ENCODE data around the gene PICK1. TPM values are rescaled to one million over a fixed set of nuclear protein-coding genes. Genes with fewer than 3 reads are reported as not detected.
A peak's percentile ranks its signal among the peaks of the same experiment; 100 is the strongest.

Gene PICK1
- total and polyA plus RNA-seq, 9 donors = 18.0 to 47.7 (median 34.3) TPM

DNA sequence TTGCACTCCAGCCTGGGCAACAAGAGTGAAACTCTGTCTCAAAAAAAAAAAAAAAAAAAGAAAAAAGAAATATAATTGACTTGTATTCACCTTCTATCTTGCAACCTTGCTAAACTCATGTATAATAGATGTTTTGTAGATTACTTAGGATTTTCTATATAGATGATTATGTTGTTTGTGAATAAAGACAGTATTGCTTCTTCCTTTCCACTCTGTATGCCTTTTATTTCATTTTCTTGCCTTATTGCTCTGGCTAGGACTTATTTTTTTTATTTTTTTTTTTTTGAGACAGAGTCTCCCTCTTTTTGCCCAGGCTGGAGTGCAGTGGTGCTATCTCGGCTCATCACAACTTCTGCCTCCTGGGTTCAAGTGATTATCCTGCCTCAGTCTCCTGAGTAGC is 43.1 kb upstream of the PICK1 start:
- Histone ChIP-seq H3K27ac (no peak overlapping the region), H3K27me3 (no peaks in the 10 kb centered on the region), H3K9me3 (no peaks in the 10 kb centered on the region), H3K36me3 (no peaks in the 10 kb centered on the region), H3K4me1 (ENCODE audit: insufficient read depth) (peaks cover 18% of the 10 kb centered on the region), H3K4me3 (no peak overlapping the region)
- intact Hi-C loops (cut with DNase I) = no loop called here
- DNase-seq = no peak
- no peak for TF ChIP-seq CTCF (IDR thresholded peaks at IDR 0.05)
- no peak for TF ChIP-seq POLR2A (IDR thresholded peaks at IDR 0.05)
- TF ChIP-seq EP300 (IDR thresholded peaks at IDR 0.05) = no peak
- WGBS, 3 donors = 96 to 100% (median 100%) methylated on average over 1 of the region's 1 CpG

GRCh38 chr22:38016182-38017151 is 40.7 kb upstream of the PICK1 start:
- H3K9me3 ChIP-seq = no peaks in the 10 kb centered on the region
- no peak overlapping the region for H3K4me3 ChIP-seq
- no peaks in the 10 kb centered on the region for H3K36me3 ChIP-seq
- no peaks in the 10 kb centered on the region for H3K27me3 ChIP-seq
- peaks cover 18% of the 10 kb centered on the region for H3K4me1 ChIP-seq (ENCODE audit: insufficient read depth)
- peak overlapping the region in 1 of 2 donors; percentile 4 for H3K27ac ChIP-seq
- TF ChIP-seq POLR2A (IDR thresholded peaks at IDR 0.05) (no peak), CTCF (IDR thresholded peaks at IDR 0.05) (no peak), EP300 (IDR thresholded peaks at IDR 0.05) (no peak)
- WGBS, 3 donors = 39 to 44% (median 42%) methylated on average over 33 of the region's 33 CpGs
- peak; percentile 56 to 85 (median 75) for DNase-seq
- intact Hi-C loops (cut with DNase I) = no loop called here

DNA sequence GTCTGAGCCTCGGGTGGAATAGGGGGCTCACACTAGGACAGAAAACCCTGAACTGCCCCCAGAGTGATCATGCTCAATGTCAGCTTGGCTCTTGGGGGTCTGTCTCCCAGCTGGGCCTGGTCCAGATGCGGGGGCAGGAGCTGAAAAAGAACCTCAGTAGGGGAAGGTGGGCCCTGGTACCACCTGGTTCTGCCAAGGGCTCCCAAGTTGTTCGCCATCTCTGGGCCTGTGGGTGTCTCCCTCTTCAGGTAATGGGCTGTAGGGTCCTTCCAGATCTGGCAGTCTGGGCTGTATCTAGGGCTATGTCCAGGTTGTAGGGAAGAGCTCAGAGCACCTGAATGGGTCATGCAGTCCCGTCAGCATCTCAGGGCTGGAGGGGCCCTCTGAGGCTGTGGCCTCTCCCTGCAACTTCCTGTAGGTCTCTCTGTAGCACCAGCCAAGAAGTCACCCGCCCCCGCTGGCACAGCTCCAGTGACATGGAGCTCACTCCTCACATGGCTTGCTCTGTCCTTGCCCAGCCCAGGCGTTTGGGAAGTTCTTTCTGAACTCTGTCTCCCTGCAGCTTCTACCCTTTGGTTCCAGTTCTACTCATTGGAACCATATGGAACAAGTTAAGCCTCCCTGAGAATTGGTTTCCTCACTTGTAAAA is 39.8 kb upstream of the PICK1 start:
- intact Hi-C loops (cut with DNase I) = no loop called here
- 43 to 47% (median 46%) methylated on average over 6 to 7 of the region's 7 CpGs for WGBS, 3 donors
- peak; percentile 75 to 89 (median 82) for DNase-seq
- no peaks in the 10 kb centered on the region for H3K27me3 ChIP-seq
- no peaks in the 10 kb centered on the region for H3K36me3 ChIP-seq
- no peaks in the 10 kb centered on the region for H3K9me3 ChIP-seq
- no peak for TF ChIP-seq EP300 (IDR thresholded peaks at IDR 0.05)
- TF ChIP-seq POLR2A (IDR thresholded peaks at IDR 0.05) = no peak
- no peak for TF ChIP-seq CTCF (IDR thresholded peaks at IDR 0.05)
- no peak overlapping the region for H3K4me3 ChIP-seq
- peaks cover 18% of the 10 kb centered on the region for H3K4me1 ChIP-seq (ENCODE audit: insufficient read depth)
- H3K27ac ChIP-seq = peak overlapping the region in 1 of 2 donors; percentile 4

DNA sequence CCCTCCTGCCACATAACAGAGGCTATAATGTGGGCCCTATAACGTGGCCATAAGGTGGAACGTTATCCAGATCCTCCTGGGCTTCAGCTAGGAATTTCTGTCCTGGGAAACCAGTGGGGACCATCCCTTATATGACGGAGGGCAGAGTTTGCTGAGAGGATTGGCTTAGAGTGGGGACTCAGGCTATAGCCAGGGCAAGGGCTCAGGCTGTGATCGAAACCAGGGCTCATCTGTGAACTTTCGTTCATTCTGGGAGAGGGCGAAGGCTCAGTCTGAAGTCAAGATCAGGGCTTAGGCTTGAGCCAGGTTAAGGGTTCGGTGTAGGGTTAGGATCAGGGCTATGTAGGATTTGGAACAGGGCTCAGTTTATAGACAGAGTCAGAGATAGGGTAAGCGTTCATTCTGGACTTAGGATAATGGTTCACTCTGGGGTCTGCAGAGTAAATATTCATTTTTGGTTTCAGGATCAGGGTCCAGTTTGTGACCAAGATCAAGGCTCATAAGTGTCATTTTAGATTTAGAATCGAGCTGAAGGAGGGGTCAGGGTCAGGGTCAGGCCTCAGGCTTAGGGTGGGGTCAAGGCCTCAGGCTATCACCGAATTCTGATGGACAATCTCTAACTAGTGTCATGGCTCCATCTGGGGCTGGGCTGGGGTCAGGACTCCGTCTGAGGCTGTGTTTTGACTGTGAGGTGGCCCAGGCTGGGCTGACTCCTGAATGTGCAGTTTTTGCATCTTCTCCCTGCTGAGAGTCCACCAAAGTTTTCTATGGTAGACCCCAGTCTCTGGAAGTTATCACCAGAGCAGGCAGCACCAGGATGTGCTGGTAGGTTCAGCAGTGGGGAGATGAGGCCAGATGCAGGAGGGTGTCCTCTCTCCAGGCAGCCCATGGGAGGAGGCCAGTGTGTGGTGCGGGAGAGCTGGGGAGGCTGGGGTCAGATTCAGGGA is 39.0 kb upstream of the PICK1 start:
- no peaks in the 10 kb centered on the region for H3K9me3 ChIP-seq
- DNase-seq = no peak
- peaks cover 17% of the 10 kb centered on the region for H3K4me1 ChIP-seq (ENCODE audit: insufficient read depth)
- intact Hi-C loops (cut with DNase I) = no loop called here
- H3K36me3 ChIP-seq = no peaks in the 10 kb centered on the region
- no peaks in the 10 kb centered on the region for H3K27me3 ChIP-seq
- no peak for TF ChIP-seq POLR2A (IDR thresholded peaks at IDR 0.05)
- TF ChIP-seq EP300 (IDR thresholded peaks at IDR 0.05) = no peak
- no peak for TF ChIP-seq CTCF (IDR thresholded peaks at IDR 0.05)
- WGBS, 3 donors = 85 to 87% (median 87%) methylated on average over 12 of the region's 12 CpGs
- H3K27ac ChIP-seq = no peak overlapping the region
- H3K4me3 ChIP-seq = no peak overlapping the region

All from ovary (tissue), 9 donors.